Measurements from ENCODE around the gene FLRT2.

- TF ChIP-seq ZKSCAN1 (IDR thresholded peaks at IDR 0.05; ENCODE audit: low read depth, low read length): no peak
- TF ChIP-seq ETS1 (conservative IDR thresholded peaks at IDR 0.05; ENCODE audit: control insufficient read depth, low read depth, low read length): no peak
Observed at GRCh38 chr14:85533023-85533860, 3.3 kb downstream of the FLRT2 start.

Data from K562 (cell line).